WTC11 (cell line): ENCODE results near the gene SNTB2.

ENCODE experiments used
- CTCF ChIP-seq: fragments of 200-600 bp; IDR thresholded peaks from 2 replicates; pipeline ENCODE4 v1.8.0; 2022; ENCODE audit warnings: antibody characterized with exemption
- HMGXB4 ChIP-seq: sonication (generic); formaldehyde crosslinking; IDR thresholded peaks from 2 replicates; pipeline ENCODE4 v1.8.1; 2023; ENCODE audit warnings: mild to moderate bottlenecking, moderate library complexity, missing genetic modification reagents
- MAX ChIP-seq: sonication (generic); formaldehyde crosslinking; IDR thresholded peaks from 2 replicates; pipeline ENCODE4 v1.8.0; 2022; ENCODE audit warnings: mild to moderate bottlenecking, missing genetic modification reagents
- STAT6 ChIP-seq: sonication (generic); formaldehyde crosslinking; conservative IDR thresholded peaks from 2 replicates; pipeline ENCODE4 v1.8.1; 2023; ENCODE audit warnings: mild to moderate bottlenecking, low read depth, missing genetic modification reagents, moderate library complexity

- TF ChIP-seq STAT6 (CRISPR knock-in tag) (no peak), MAX (CRISPR knock-in tag) (no peak), CTCF (no peak), HMGXB4 (CRISPR knock-in tag) (no peak)
Measured at GRCh38 chr16:69157196-69157595, 29.8 kb upstream of the SNTB2 start.
